ENCODE results near the gene RELL2.

Gene RELL2

DNA sequence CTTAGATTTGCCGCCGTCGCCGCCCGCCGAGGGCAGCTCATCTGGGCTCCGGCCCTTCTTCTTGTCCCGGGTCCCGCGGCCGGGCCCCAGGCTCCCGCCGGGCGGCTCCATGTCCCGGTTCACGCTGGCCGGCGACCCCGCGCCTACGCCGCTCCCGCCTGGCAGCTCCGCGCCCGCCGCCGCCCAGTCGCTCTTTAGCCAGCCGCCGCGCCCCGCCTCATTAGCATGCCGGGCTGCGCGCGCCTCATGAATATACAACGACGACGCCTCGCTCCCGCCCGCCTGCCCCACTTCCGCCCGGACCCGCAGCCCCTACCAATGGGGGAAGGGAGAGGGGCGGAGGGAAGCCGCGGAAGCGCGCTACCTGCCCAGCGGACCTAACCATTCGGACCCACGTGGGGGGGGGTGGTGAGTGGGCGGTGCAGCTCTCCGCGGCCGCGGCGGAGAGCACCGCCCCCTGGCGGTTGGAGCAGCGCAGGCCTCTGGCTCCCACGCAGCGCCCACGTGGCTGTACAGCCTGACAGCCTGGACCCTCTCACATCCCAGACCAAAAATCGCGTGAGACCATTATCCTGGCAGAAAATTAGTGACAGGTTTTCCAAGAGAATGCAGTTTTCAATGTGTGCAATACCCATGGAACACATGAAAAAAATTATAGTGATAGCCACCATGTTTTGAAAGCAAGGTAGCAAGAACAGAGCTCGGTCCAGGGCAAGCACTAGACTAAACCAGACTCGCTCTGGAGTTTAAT is 17.8 kb upstream of the RELL2 start, which contains the start of gene DIAPH1:
DIAPH1 (minus strand) TSS at position 197 of the 751 bp plus-strand sequence; CDS start at position 111, 86 bp downstream.
- DNase-seq (ENCODE audit: low read depth): peak; percentile 98

DNA sequence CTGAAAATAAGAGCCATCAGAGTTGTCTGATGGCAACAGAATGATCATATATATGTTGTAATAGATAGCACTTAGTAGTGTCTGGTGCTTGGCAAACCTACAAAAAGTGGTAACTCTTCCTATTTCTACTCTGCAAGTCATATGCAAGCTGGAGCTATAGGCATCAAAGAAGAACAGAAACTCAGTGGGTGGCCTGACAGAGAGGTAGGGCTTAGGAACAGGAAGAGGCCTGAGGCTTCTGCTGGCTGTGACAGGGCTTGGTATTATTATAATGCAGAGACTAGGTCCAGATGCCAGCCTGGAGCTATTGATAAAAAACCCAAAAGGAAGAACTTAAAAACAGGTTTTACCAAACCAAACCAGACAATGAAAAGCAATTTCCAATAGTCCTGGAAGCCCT is 13.6 kb upstream of the RELL2 start:
- DNase-seq (ENCODE audit: low read depth): no peak

DNA sequence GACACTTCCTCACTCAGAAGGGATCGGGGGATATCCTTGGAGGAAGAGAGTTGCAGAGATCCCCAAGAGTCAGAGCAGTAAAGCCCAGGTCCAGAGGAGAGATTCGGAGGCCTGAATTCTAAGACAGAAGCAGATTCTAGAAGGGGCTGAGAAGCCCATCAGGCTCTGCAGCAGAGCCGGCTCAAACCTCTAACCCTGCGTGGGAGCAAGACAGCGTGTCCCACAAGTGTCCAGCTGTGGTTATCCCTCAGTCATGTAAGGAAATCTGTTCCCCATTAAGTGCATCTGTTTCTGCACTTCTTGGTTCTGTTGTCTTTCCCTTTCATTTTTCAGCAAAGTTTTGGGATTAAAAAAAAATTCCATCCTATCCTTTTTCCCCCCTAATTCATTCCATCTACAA is 13.2 kb upstream of the RELL2 start:
- DNase-seq (ENCODE audit: low read depth): no peak

DNA sequence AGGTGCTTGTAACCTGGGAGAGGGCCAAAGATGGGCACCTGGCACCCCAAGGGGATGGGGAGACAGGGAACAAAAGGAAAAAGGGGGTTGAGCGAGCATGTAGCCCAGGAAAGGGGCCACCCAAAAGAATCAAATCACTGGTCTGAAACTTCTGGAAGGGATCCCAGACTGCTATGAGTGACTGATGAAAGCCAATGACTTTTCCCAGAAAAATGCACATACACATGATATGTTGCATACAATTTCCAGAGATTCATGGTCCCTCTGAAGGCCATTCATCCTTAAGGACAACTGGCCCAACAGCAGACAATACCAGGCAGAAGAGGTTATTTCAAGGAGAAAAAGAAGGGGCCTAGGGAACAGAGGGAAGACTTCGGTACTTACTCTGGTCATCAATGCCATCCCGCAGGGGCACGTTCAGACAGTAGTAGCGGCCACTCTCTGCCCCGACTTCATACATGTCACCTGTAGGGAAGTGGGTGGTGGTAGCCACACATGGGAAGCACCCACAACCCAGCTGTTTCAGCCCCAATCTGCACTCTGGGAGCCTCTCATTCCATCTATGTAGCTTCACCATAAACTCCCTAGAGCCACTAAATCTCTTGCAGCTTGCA is 8.5 kb upstream of the RELL2 start:
- no peak for DNase-seq (ENCODE audit: low read depth)

DNA sequence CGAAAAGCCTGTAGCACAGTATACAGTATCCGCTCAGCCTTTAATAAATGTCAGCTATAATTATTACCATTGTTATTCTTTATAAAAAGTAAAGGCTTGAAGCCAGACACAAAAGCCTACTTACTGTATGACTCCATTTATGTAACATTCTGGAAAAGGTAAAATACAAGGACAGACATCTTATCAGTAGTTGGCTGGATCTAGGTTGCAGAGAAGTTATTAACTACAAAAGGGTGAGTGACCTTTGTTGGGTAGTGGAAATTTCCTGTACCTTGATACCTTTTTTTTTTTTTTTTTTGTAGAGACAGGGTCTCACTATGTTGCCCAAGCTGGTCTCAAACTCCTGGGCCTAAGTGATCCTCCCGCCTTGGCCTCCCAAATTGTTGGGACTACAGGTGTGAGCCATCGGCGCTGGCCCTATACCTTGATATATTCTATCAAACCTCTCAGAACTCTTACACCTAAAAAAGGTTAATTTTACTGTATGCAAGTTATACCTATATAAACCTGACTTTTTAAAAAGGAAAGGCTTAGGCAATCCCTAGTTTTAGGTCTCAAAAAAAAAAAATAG is 6.1 kb upstream of the RELL2 start:
- DNase-seq (ENCODE audit: low read depth): no peak

DNA sequence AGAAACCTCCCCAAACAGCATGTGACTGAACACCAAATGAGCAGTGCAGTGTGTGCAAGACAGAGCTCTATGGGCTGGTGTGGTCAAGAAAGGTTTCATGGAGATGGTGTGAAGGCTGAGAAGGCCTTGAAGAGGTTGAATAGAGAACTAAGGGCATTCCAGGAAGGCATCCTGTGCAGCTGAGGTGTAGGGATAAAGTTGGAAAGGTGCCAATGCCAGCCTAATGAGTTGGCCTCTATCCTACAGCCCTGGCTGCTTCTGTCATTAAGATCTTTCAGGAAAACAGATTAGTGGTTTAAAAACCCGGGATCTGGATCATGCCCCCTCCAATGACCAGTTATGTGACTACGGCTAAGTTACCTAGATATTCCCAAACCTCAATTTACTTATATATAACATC is 4.1 kb upstream of the RELL2 start:
- DNase-seq (ENCODE audit: low read depth): no peak

DNA sequence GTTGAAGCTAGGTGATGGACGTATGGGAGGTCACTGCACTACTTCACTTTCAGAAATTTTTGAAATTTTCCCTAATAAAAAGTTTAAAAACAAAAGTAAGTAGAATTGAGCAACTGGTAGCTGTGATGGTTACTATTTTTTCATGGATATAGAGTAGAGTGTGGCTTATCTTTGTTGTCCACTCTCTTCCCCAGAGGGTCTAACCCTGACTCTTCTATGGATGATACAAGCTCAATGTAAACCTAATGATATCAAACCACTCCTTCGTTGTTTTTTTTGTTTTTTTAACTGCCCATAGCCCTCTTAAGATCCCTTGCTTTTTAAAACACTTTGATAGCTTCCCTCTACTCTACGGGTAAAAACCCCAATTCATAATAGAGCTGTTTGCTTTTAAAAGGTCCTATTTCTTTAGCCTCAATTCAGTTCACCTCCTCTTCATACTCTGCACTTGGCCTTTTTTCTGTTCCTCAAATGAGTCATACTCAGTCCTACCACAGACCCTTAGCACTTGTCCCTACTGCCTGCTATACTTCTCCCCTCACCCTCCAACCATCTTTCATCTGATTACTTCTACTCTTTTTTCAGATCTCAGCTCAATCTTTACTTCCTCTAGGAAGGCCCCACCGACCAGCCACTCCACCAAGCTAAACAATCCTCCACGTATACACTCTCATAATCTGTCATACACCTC is 2.8 kb upstream of the RELL2 start:
- DNase-seq (ENCODE audit: low read depth): no peak

DNA sequence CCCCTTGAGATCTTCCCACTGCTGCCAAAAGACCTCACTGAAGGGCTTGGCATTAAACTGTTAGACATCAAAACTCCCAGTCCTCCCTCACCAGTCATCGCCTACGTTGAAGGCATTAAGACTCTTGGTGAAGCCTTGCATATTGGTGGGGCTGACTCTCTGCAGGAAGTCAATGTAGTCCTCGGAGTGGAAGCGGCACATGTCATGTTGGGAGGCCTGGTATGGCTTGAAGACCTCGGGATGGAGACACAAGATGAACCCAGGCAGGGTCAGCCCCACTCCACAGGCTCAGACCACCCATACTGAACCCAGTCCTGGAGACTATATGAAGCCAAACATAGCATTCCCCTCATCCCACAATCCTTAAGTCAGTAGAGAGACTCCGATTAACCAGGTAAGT is 2.1 kb upstream of the RELL2 start:
- DNase-seq (ENCODE audit: low read depth): no peak

DNA sequence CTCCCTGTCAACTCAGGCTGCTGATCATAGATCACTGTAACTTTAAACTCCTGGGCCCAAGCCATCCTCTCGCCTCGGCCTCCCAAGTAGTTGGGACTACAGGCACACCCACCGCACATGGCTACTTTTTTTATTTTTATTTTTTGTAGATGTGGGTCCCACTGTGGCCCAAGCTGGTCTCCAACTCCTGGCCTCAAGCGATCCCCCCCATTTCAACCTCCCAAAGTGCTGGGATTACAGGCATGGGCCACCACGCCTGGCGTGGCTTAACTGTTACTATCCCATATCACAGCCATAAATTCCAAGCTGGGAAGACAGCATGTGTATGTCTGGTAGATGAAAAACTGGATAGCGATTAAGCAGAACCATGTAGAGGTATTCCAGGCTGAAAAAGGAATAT is 1.2 kb upstream of the RELL2 start:
- no peak for DNase-seq (ENCODE audit: low read depth)

DNA sequence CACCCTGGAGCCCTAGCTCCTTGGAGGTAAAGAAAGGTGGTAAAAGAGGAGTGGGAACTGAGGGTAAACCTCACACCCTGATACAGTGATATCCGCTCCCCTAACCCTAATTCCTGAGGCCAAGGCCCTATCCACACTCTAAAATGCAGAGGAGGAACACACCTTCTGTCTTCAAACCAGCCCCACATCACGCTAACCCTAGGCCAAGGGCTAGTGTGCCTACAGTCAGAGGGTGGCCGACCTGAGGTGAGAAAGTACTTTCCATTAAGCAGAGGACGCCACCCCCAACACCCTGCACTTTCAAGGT is 738 bp upstream of the RELL2 start:
- DNase-seq (ENCODE audit: low read depth): no peak

DNA sequence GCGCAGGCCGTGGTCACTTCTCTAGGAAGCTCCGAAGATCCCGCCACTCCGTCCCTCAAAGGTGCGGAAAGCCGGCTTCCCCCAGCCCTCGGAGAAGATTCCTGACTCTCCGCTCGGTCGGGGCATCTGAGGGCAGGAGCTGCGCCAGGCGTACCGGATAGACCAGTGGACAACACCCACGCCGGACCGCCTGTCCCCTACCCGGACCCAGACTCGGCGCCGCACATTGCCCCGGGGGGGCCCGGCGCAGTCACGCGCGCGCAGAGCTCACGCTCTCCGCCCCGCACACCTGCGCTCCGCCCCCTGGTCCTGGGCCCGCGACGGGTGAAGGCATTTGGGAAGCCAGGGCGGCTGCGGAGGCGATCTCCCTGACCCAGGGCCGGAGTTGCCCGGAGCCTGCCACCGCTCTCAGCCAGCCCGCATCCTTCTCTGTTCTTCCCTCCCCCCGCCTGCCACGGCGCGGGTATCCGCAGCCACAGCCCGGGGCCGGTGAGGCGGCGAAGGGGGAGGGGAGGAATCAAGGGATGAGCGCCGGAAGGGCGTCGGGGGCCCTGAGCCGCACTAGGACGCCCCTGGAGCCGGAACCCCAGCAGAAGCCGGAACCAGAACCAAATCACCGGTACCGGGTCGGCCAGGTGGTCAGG is 448 bp downstream of the RELL2 start:
- DNase-seq (ENCODE audit: low read depth): peak; percentile 43

DNA sequence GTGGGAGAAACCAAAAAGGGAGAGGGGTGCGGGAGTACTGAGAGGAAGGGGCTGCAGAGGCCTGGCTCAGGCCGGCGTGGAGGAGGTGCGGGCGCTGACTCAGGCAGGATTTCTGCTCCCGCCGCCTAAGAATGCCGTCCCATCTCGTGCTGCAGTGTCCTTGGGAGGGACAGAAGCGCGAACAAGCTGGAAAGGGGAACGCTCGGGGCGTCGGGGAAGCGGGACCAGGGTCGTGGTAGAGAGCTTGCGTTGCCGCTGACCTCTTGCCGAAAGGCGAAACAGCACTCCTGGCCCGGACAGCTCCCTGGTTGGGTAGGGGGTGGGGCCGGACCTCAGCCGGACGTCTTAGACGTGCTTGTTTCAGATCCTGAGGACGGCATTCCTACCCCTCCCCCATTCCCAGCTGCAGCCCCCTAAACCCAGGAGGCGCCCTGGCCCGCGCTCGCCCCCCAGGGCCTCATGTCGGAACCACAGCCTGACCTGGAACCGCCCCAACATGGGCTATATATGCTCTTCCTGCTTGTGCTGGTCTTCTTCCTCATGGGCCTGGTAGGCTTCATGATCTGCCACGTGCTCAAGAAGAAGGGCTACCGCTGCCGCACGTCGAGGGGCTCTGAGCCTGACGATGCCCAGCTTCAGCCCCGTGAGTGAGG is 1.1 kb downstream of the RELL2 start:
- peak; percentile 40 for DNase-seq (ENCODE audit: low read depth)

DNA sequence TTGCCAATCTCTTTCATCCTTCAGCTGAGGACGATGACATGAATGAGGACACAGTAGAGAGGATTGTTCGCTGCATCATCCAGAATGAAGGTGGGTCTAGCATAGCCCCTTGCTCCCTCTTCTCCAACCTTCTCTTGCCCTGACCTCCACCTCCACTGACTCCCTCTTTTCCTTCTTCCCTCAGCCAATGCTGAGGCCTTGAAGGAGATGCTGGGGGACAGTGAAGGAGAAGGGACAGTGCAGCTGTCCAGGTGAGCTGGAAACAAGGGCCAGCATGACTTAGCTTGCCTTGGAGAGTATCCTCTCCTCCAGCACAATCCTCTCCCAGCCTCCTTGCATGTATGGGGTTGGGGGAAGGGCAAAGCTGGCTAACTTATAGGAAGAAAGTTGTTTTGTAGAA is 2.0 kb downstream of the RELL2 start:
- no peak for DNase-seq (ENCODE audit: low read depth)

DNA sequence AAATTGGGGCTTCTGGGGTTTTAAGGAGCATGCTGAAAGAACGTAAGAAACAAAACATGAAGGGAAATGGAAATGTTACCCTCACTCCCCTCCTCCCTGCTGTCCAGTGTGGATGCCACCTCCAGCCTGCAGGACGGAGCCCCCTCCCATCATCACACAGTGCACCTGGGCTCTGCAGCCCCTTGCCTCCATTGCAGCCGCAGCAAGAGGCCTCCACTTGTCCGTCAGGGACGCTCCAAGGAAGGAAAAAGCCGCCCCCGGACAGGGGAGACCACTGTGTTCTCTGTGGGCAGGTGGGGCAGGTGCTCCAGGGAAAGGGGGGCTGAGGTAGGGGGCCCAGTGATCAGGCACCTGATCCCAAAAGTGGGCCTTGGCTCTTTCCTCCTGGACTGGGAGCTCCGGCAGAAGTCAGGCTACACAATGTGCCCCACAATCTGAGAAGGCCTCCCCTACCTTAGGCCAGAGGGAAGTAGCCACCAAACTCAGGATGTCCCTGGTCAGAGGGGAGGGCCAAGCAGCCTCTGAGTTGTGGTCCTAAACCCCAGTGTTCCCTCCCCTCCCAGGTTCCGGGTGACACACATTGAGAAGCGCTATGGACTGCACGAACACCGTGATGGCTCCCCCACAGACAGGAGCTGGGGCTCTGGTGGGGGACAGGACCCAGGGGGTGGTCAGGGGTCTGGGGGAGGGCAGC is 2.7 kb downstream of the RELL2 start:
- no peak for DNase-seq (ENCODE audit: low read depth)

DNA sequence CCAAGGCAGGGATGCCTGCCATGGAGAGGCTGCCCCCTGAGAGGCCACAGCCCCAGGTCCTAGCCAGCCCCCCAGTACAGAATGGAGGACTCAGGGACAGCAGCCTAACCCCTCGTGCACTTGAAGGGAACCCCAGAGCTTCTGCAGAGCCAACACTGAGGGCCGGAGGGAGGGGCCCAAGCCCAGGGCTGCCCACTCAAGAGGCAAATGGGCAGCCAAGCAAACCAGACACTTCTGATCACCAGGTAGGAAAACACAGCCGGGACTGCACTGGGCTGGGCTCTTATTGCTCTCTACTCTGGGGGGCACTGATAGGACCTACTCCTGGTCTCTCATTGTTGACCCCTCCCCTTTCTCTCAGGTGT is 3.2 kb downstream of the RELL2 start:
- DNase-seq (ENCODE audit: low read depth): no peak

DNA sequence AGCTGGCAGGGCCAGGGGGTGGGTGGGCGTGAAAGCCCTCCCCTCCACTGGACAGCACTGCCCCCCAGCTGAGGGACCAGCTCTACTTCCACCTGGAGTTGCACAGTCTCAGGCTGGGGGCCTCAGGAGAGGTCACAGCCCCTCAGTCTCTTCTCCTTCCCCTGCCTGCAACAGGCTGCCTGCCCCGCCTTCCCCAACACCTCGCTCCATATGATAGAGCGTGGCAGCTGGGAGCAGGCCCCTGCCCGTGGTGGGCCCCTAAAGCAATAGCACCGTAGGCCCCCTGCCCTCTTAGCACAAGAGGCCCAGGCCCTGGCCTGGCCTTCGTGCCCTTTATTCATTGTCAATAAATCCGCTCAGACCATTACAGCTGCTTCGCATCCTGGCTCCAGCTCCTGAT is 3.9 kb downstream of the RELL2 start:
- no peak for DNase-seq (ENCODE audit: low read depth)

DNA sequence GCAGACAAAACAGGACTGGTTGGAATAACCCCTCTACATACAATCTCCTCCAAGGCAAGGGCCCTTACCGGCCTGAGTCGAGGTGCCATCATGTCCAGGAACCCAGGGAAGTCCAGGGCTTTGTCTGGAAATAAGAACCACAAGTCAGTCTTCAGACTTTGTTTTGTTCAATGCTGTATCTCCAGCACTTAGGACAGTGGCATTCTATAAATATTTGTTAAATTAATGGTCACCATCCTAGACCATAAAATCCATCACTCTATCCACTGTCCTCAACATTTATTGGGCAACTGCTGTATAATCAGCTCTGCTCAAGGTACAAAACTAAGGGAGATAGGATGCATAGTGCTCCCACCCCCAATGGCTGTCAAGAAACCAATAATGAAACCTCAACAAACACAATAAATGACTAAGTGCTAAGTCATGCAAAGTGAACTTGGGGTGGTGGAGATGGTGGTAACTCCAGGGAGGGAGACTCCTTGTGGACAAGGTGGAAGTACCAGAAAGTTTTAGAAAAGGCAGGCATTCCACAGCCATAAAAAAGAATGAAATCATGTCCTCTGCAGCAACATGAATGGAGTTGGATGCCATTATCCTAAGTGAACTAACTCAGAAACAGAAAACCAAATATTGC is 5.0 kb downstream of the RELL2 start:
- DNase-seq (ENCODE audit: low read depth): no peak

DNA sequence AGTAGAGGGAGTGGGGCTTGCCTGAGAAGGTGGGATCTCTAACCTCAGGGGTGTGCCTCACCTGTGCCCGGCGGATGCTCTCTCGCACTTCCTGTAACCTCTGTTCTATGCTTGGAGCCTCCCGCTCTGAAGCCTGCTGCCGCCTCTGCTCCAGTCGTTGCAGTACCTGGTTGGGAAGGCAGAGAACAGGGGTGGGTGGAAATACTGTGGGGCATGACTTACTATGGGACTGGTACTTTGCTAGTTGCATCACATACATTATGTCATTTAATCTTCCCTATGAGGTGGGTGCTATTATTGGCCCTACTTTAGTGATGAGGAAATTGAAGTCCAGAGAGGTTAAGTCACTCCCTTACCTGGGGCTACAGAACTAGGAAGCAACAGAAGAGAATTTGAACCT is 9.2 kb downstream of the RELL2 start:
- no peak for DNase-seq (ENCODE audit: low read depth)

DNA sequence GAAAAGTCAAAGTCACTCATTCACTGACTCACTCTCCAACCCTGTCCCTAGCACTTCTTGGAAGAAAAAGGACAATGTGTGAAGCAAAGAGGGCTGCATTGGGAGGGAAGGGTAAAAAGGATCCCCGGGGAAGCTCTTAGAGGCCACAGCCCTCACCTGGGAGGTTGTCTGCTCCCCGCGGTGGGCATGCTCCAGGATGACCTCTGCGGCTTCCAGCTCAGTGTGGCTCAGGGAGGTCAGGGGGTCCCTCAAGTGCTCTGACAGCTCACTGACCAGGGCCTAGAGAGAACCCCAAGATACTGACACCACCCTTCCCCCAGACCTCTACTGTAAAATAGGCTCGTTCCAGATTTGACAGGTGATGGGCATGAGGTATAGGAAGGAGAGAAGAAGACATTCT is 10.4 kb downstream of the RELL2 start:
- no peak for DNase-seq (ENCODE audit: low read depth)

DNA sequence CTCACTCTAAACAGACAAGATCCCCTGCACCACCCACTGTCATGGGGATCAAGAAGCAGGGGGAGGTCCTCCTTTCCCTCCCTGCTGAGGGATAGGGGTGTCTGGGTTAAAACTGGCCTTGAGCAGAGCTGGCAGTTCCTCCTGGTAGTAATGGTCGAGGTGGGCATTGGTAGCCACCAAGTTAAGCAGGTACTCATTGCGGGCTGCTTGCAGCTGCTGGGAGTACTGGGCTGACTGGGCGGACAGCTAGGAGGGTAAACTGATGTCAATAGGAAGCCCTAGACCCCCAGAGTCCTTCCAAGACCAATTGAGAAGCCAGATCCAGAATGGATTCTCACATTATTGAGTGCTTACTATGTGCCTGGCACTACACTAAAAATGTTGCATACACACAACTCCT is 11.1 kb downstream of the RELL2 start:
- DNase-seq (ENCODE audit: low read depth): no peak

DNA sequence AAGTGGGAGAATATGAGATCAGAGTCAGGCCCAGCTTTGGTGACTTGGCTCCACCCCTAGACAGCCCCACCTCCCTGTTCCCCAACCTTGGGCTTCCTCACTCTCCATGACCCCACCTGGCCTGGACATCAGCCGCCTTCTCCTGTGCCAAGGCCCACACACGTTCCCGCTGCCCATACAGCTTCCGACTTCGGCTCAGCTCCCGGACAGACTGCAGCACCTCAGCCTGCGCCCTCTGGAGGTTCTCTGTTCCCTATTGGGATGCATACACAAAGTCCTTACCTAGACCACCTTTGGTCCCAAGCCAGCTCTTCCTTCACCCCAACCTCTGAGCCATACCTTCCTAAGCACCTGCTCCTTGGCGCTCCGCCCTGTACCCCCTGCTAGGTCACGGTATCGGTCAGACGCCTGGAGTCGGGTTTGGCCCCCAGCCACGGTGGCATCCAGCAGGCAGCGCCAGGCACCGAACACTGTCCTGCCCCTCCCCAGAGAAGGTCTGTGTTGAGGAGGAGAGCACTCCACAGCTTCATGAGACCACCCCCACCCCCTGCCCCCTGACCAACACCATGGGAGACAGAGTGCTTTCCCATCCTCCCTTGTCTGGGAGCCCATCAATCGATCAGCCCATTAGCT is 12.4 kb downstream of the RELL2 start:
- no peak for DNase-seq (ENCODE audit: low read depth)

All from activated T-helper 1 cell treated with Interleukin-2 at 50 U/mL for 16 hours (primary cell).